HepG2 (cell line): ENCODE measurements around the gene SPA17. TPM values are rescaled to one million over a fixed set of nuclear protein-coding genes. Genes with fewer than 3 reads are reported as not detected.

ENCODE experiments used
- ARNTL ChIP-seq: sonication (generic); formaldehyde crosslinking; IDR thresholded peaks from 2 replicates; pipeline ENCODE4 v1.4.0; 2020; ENCODE audit warnings: mild to moderate bottlenecking, missing genetic modification reagents
- DMTF1 ChIP-seq: sonication (generic); formaldehyde crosslinking; IDR thresholded peaks from 2 replicates; pipeline ENCODE4 v1.4.0; 2020; ENCODE audit warnings: mild to moderate bottlenecking, missing genetic modification reagents
- E2F1 ChIP-seq: sonication (generic); formaldehyde crosslinking; IDR thresholded peaks from 2 replicates; pipeline ENCODE4 v1.5.0; 2020; ENCODE audit warnings: missing genetic modification reagents
- HBP1 ChIP-seq: IDR thresholded peaks from 2 replicates; pipeline ENCODE4 v1.6.1; 2016; ENCODE audit warnings: low read depth, control low read depth
- ISL2 ChIP-seq: sonication (generic); formaldehyde crosslinking; IDR thresholded peaks from 2 replicates; pipeline ENCODE4 v1.5.0; 2020; ENCODE audit warnings: missing genetic modification reagents
- MED1 ChIP-seq: sonication (generic); formaldehyde crosslinking; IDR thresholded peaks from 2 replicates; pipeline ENCODE4 v1.4.0; 2020; ENCODE audit warnings: missing genetic modification reagents
- POGZ ChIP-seq: sonication (generic); formaldehyde crosslinking; IDR thresholded peaks from 2 replicates; pipeline ENCODE4 v1.4.0; 2020; ENCODE audit warnings: mild to moderate bottlenecking, missing genetic modification reagents
- PRDM15 ChIP-seq: sonication (generic); formaldehyde crosslinking; IDR thresholded peaks from 2 replicates; pipeline ENCODE4 v1.4.0; 2020; ENCODE audit warnings: missing genetic modification reagents
- TBX3 ChIP-seq: fragments of 450-650 bp; IDR thresholded peaks from 2 replicates; pipeline ENCODE4 v1.6.1; 2017; ENCODE audit warnings: antibody characterized with exemption, mild to moderate bottlenecking, inconsistent platforms, borderline replicate concordance
- ZBED4 ChIP-seq: sonication (generic); formaldehyde crosslinking; IDR thresholded peaks from 2 replicates; pipeline ENCODE4 v1.4.0; 2020; ENCODE audit warnings: missing genetic modification reagents, borderline replicate concordance
- ZBTB7B ChIP-seq: sonication (generic); formaldehyde crosslinking; IDR thresholded peaks from 2 replicates; pipeline ENCODE4 v1.4.0; 2020; ENCODE audit warnings: missing genetic modification reagents
- ZKSCAN1 ChIP-seq: fragments of 150-350 bp; IDR thresholded peaks from 2 replicates; pipeline ENCODE4 v1.6.1; 2014; ENCODE audit warnings: low read length
- ZNF143 ChIP-seq: sonication (generic); formaldehyde crosslinking; IDR thresholded peaks from 2 replicates; pipeline ENCODE4 v1.4.0; 2020; ENCODE audit warnings: missing genetic modification reagents
- ZNF782 ChIP-seq: sonication (generic); formaldehyde crosslinking; IDR thresholded peaks from 2 replicates; pipeline ENCODE4 v1.4.0; 2020; ENCODE audit warnings: missing genetic modification reagents, mild to moderate bottlenecking, borderline replicate concordance
- polyA plus RNA-seq, 8 experiments: library from polyadenylated mRNA; depleted of rRNA in 3 of 8; stranded (reverse) in 7 of 8; unstranded in 1 of 8; fragments of >200 nt; fragmentation: Illumina TruSeq in 4 of 8; extraction: Trizol in 4 of 8; gene quantifications; 2 replicates each; pipeline versions ENCODE4 v1.2.1 to v1.2.3, GENCODE V29; 2011 to 2016; ENCODE audit warnings: low read depth in 4 of 8, missing spikeins in 1 of 8, mixed read lengths in 1 of 8; ENCODE audit not compliant: insufficient read depth in 1 of 8
- total RNA-seq, 5 experiments: library from RNA; depleted of rRNA; stranded (reverse); fragments of >200 nt; fragmentation: Illumina TruSeq; extraction: Trizol; gene quantifications; 2 replicates each; pipeline ENCODE4 v1.2.3, GENCODE V29; 2016; ENCODE audit warnings: low read depth in 1 of 5
- TF ChIP-seq, protein P1 (sequence below): sonication (generic); formaldehyde crosslinking; IDR thresholded peaks from 2 replicates; pipeline ENCODE4 v1.4.0; 2020; ENCODE audit warnings: missing genetic modification reagents

Gene SPA17
- total and polyA plus RNA-seq, 2 of the 13 experiments (the other 11 are each of a cell fraction or from before 2014, with no cell fraction given), result 4.4 to 8.4 TPM

GRCh38 chr11:124673333-124674167, at the start of gene SPA17, which contains the start of gene SIAE (continued):
- TF ChIP-seq ZBED4 (no peak), MED1 (CRISPR knock-in tag) (no peak), POGZ (CRISPR knock-in tag) (peak; percentile 85), ZNF143 (no peak), E2F1 (CRISPR knock-in tag) (no peak), ZNF782 (CRISPR knock-in tag) (no peak), ZKSCAN1 (no peak), DMTF1 (no peak), ZBTB7B (CRISPR knock-in tag) (no peak; the same call in 1 of the 2 replicates), TBX3 (no peak), PRDM15 (CRISPR knock-in tag) (no peak), ARNTL (0 out of 2 replicates have a peak, but pooled peaks have one; percentile 47), HBP1 (CRISPR knock-in tag) (no peak), ISL2 (CRISPR knock-in tag) (no peak; the same call in 1 of the 2 replicates)
- TF ChIP-seq, protein P1, sequence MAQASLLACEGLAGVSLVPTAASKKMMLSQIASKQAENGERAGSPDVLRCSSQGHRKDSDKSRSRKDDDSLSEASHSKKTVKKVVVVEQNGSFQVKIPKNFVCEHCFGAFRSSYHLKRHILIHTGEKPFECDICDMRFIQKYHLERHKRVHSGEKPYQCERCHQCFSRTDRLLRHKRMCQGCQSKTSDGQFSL (CRISPR knock-in tag), result no peak
